Activated CD4-positive, alpha-beta T cell treated with anti-CD3 and anti-CD28 coated beads for 36 hours (primary cell): ENCODE data around the gene FUS. TPM values are rescaled to one million over a fixed set of nuclear protein-coding genes. Genes with fewer than 3 reads are reported as not detected.
"Not testable (repeated sequence)": the region's sequence is repeated elsewhere in the genome, so short reads cannot be mapped to it uniquely, and the experiment has no call there.

ENCODE experiments used
- ATAC-seq: fragments of 200-7000 bp; cut with Tn5 transposase; one replicate; pipeline ENCODE4 v1.10.0; 2021; ENCODE audit warnings: mild to moderate bottlenecking, moderate library complexity
- CTCF ChIA-PET: fragments of 350-600 bp; sonication (Branson Sonifier 250); formaldehyde crosslinking; loops from one replicate; lab custom pipeline; 2021; ENCODE audit warnings: antibody characterized with exemption; lab: Charles Lee
- POLR2A ChIA-PET: fragments of 350-600 bp; sonication (Branson Sonifier 250); formaldehyde crosslinking; loops from one replicate; lab custom pipeline; 2021; ENCODE audit warnings: antibody characterized with exemption, inconsistent platforms; lab: Charles Lee
- DNase-seq: peaks from one replicate; pipeline ENCODE4 v3.0.0-alpha.2; 2020
- H3K27ac Mint-ChIP-seq: one replicate; pipeline ENCODE4 v1.8.0; 2021; ENCODE audit warnings: mixed read lengths
- H3K27me3 Mint-ChIP-seq: one replicate; pipeline ENCODE4 v1.8.0; 2021; ENCODE audit warnings: mixed read lengths
- H3K36me3 Mint-ChIP-seq: one replicate; pipeline ENCODE4 v1.8.0; 2021; ENCODE audit warnings: low read depth, mixed read lengths
- H3K4me1 Mint-ChIP-seq: one replicate; pipeline ENCODE4 v1.8.0; 2021; ENCODE audit warnings: mixed read lengths
- H3K4me3 Mint-ChIP-seq: one replicate; pipeline ENCODE4 v1.8.0; 2021; ENCODE audit warnings: mild to moderate bottlenecking, moderate library complexity, mixed read lengths
- H3K9me3 Mint-ChIP-seq: one replicate; pipeline ENCODE4 v1.8.0; 2021; ENCODE audit warnings: low read depth, mixed read lengths
- intact Hi-C, 2 experiments: fragments of 100-400 bp; cut with DNase I in 1 of 2; cut with micrococcal nuclease in 1 of 2; formaldehyde crosslinking; loops; one replicate each; pipeline versions ENCODE4 v1.14.2 to v1.15.1; 2022 to 2024; cut with DNase I, micrococcal nuclease
- total RNA-seq, 2 experiments: library from RNA; stranded (reverse); gene quantifications; one replicate each; pipeline ENCODE4 v1.2.3, GENCODE V29; 2021

Gene FUS
- total RNA-seq, 2 experiments from 2014 or later, result 647 to 648 TPM

DNA sequence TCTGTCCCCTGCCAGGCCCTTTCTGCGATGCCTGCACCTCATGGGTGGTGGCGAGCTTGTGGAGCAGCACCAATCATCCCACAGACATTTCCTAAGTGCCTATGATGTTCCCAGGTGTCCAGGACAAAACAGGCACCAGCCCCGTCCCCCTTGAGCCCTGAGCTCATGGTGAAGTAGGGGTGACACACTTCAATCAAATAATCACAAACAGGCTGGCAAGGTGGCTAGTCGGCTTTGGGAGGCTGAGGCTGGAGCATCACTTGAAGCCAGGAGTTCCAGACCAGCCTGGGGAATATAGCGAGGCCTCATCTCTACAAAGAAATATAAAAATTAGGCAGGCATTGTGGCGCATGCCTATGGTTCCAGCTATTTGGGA lies 43.7 kb upstream of the FUS start:
- no peaks in the 10 kb centered on the region for H3K9me3 Mint-ChIP-seq
- no peak overlapping the region for H3K27ac Mint-ChIP-seq
- no peak for DNase-seq
- peaks cover 6% of the 10 kb centered on the region for H3K36me3 Mint-ChIP-seq
- CTCF ChIA-PET, result interaction anchor here (1.2 kb wide), 1 partner anchor 71 kb away, joined by 3 read pairs; no protein-coding TSS in a partner anchor
- no peak overlapping the region for H3K4me3 Mint-ChIP-seq
- intact Hi-C loops, result no loop called here
- H3K27me3 Mint-ChIP-seq, result no peaks in the 10 kb centered on the region
- peaks cover 2% of the 10 kb centered on the region for H3K4me1 Mint-ChIP-seq
- POLR2A ChIA-PET, result no interaction called here
- ATAC-seq, result no peak

DNA sequence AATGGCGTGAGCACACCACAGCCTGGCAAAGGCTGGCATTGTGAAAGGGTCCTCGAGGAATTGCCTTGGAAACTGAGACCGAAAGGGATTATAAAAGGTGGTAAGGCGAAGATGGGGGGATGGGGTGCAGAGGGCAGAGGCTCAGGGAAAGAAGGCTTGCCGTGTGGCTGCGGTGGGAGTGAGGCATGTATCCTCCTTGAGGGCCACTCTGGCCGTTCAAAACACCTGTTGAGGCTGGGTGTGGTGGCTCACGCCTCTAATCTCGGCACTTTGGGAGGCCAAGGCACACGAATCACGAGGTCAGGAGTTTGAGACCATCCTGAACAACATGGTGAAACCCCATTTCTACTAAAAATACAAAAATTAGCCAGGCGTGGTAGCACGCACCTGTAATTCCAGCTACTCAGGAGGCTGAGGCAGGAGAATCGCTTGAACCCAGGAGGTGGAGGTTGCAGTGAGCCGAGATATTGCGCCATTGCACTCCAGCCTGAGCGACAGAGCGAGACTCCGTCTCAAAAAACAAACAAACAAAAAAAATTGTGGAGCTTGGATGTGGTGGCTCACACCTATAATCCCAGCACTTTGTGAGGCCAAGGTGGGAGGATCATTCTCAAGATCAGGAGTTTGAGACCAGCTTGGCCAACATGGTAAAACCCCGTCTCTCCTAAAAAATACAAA lies 43.0 kb upstream of the FUS start:
- H3K4me1 Mint-ChIP-seq, ATAC-seq, H3K9me3 Mint-ChIP-seq, H3K27ac Mint-ChIP-seq, POLR2A ChIA-PET, intact Hi-C loops, H3K27me3 Mint-ChIP-seq, H3K4me3 Mint-ChIP-seq, DNase-seq, H3K36me3 Mint-ChIP-seq: not testable (repeated sequence)
- CTCF ChIA-PET, result interaction anchor here (1.0 to 1.2 kb wide), 2 partner anchors 72 to 105 kb away, joined by 3 read pairs; no protein-coding TSS in a partner anchor

DNA sequence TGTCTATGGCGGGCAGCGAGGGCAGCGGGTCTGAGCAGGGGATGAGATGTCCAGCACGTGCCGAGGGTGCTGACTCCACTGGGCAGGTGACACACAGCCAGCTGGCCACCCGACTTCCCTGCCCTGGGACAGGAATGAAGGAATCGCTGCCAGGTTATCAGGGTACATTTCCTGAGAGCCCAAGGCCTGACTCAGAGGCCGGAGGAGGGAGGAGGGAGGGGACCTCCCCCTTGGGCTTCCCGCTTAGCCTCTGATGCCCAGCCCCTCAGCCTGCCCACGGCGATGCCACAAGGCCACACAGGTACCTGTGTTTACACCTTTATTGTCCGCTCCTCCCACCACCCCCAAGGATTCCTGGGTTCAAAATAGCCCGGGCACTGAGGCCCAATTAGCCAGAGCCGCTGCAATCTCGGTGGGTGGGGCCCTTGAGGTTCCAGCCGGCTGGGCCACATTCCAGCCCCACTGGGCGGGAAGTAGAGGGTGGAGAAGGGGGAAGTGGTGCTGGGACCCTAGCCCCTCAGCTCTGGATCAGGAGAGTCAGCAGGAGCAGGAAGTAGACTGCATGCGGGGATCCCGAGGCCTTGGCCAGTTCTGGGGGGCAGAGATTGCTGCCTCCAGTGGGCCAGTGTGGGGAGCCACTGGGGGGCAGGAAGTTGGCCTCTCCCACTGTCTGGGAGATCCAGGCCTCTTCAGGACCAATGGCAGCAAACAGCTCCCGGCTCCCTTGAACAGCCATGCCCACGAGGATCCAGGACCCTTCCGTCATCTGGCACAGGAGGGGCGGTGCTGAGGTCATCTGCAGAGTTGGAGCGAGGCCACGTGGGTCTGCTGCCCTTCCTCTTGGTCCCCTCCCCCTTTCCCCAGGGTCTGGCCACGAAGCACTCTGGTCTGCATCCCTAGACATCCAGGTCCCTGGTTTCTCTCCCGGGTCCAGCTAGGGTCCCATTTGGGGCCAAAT lies 41.0 kb upstream of the FUS start:
- POLR2A ChIA-PET, result no interaction called here
- H3K9me3 Mint-ChIP-seq, result no peaks in the 10 kb centered on the region
- H3K4me1 Mint-ChIP-seq, result peaks cover 12% of the 10 kb centered on the region

DNA sequence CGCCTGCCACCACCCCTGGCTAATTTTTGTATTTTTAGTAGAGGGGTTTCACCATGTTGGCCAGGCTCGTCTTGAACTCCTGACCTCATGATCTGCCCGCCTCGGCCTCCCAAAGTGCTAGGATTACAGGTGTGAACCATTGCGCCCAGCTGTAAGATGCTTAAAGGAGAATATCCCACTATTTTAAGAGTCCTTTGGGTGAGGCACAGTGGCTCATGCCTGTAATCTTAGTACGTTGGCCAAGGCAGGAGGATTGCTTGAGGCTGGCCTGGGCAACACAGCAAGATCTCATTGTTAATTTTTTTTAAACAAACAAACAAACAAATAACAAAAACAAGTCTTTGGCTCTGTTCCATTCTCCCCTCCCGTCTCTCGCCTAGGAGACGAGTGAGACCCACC lies 38.9 kb upstream of the FUS start:
- not testable (repeated sequence) for ATAC-seq, H3K9me3 Mint-ChIP-seq, H3K27me3 Mint-ChIP-seq, H3K27ac Mint-ChIP-seq, DNase-seq, H3K4me3 Mint-ChIP-seq, H3K36me3 Mint-ChIP-seq
- ChIA-PET POLR2A (interaction anchor here (1.8 kb wide), 2 partner anchors 24 to 37 kb away, joined by 15 to 26 read pairs; partner anchors contain the start of gene KAT8), CTCF (interaction anchor here (1.9 to 2.2 kb wide), 5 partner anchors 17 to 68 kb away, joined by 10 to 23 read pairs (median 14); partner anchors contain the start of genes FUS, ZNF646 and ZNF668)
- intact Hi-C loops, result loop anchor here in 1 of 2 experiments (5.0 to 10.0 kb wide), 3 partner anchors 34 to 184 kb away; partner anchors contain the start of genes BCKDK and SETD1A
- H3K4me1 Mint-ChIP-seq, result peaks cover 12% of the 10 kb centered on the region

More for the DNA sequence above, 41.0 kb upstream of the FUS start:
- Mint-ChIP-seq H3K27me3 (no peaks in the 10 kb centered on the region), H3K27ac (no peak overlapping the region), H3K4me3 (no peak overlapping the region), H3K36me3 (no peaks in the 10 kb centered on the region)
- ATAC-seq (no peak), DNase-seq (no peak)
- intact Hi-C loops, result no loop called here
- CTCF ChIA-PET, result no interaction called here

DNA sequence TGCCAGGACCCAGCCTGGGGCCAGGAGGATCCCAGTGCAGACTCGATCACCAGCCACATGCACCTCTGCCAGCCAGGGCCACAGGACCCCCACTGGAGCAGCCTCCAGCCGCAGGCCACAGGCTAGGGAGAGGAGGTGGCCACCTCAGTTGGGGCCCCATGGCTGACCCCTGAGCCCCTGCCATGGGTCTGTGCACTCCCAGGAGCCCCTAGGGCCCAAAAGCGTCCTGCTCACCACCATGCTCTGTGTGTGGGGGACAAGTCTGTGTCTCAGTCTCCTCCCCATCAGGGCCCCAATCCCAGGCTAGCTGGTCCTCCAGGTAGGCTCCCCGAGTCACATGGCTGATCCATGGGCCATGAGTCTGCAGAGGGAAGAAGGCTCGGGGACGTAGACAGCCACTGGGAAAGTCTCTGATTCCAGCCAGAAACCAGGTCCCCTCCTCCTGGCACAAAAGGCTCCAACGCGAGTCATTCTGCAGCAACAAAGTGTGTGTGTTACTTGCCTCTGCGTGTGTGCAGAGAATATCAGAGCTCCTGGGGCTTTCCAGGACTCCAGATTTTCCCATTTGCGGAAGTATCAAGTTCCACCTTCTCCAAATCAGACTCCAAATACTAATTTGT lies 38.3 kb upstream of the FUS start:
- peaks cover 12% of the 10 kb centered on the region for H3K4me1 Mint-ChIP-seq
- peak; percentile 34 for DNase-seq

DNA sequence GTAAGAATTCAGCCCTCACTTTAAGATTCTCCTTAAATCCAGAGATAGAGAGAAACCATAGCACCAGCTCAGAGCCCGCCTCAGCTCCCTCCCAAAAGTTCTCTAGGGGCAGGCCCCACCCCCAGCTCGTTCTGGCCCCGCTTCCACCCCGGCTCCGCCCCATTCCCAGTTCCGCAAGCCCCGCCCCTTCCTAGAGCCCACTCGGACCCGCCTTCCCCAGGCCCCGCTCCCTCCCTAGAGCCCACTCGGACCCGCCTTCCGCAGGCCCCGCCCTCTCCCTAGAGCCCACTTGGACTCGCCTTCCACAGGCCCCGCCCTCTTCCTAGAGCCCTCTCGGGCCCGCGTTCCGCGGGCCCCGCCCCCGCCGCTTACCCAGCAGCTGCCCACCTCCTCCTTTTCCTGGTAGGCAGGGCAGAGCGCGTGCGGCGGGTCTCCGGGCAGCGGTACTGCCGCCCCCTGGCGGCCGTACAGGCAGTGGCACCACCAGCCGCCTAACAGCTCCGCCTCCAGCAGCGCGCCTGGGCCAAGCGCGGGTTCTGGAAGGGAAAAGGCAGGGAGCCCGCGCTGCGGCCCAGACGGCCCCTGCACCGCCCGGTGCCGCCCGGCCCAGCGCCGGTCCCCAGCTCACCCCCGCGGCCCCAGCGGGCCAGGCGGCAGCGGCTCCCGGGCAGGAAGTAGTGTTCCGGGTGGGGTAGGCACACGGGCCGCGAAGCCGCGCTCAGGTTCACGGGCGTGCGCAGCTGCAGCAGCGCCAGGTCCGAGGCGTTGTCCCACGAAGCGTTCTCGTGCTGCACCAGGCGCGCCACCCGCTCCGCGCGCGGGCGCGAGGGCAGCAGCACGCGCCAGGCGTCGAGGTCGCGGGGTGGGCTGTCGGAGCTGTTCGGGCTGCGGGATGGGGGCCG lies 37.6 kb upstream of the FUS start:
- ChIA-PET POLR2A (interaction anchor here (0.7 to 2.6 kb wide), 14 partner anchors 13 to 731 kb away, joined by 3 to 38 read pairs (median 4); partner anchors contain the start of genes FUS, HSD3B7, KAT8 and ZNF267), CTCF (interaction anchor here (0.6 to 4.0 kb wide), 38 partner anchors 9 to 731 kb away, joined by 3 to 37 read pairs (median 4); partner anchors contain the start of genes FBRS, FUS, HSD3B7 and KAT8)
- no peaks in the 10 kb centered on the region for H3K36me3 Mint-ChIP-seq
- H3K4me1 Mint-ChIP-seq, result peaks cover 12% of the 10 kb centered on the region
- no peaks in the 10 kb centered on the region for H3K9me3 Mint-ChIP-seq
- peak overlapping the region; percentile 80 for H3K27ac Mint-ChIP-seq
- peak overlapping the region; percentile 62 for H3K4me3 Mint-ChIP-seq
- H3K27me3 Mint-ChIP-seq, result no peaks in the 10 kb centered on the region
- DNase-seq (peak; percentile 100), ATAC-seq (peak; percentile 96)
- intact Hi-C loops, result loop anchor here (1.0 to 10.0 kb wide), 18 partner anchors 25 to 334 kb away; partner anchors contain the start of genes ARMC5 (in 2 of the 2), BCKDK (in 2 of the 2), KAT8 (in 2 of the 2) and SETD1A (in 2 of the 2)

More for the DNA sequence above, 38.3 kb upstream of the FUS start:
- intact Hi-C loops, result loop anchor here (1.0 to 10.0 kb wide), 18 partner anchors 24 to 335 kb away; partner anchors contain the start of genes ARMC5 (in 2 of the 2), BCKDK (in 2 of the 2), KAT8 (in 2 of the 2) and SETD1A (in 2 of the 2)
- Mint-ChIP-seq H3K27me3 (no peaks in the 10 kb centered on the region), H3K9me3 (no peaks in the 10 kb centered on the region), H3K4me3 (peak overlapping the region; percentile 62), H3K36me3 (no peaks in the 10 kb centered on the region), H3K27ac (peak overlapping the region; percentile 80)
- ATAC-seq, result no peak
- ChIA-PET POLR2A (interaction anchor here (0.7 to 2.6 kb wide), 13 partner anchors 12 to 732 kb away, joined by 3 to 38 read pairs (median 4); partner anchors contain the start of genes FUS, HSD3B7, KAT8 and ZNF267), CTCF (interaction anchor here (0.6 to 4.0 kb wide), 33 partner anchors 8 to 732 kb away, joined by 3 to 37 read pairs (median 4); partner anchors contain the start of genes FBRS, FUS, HSD3B7 and KAT8)

DNA sequence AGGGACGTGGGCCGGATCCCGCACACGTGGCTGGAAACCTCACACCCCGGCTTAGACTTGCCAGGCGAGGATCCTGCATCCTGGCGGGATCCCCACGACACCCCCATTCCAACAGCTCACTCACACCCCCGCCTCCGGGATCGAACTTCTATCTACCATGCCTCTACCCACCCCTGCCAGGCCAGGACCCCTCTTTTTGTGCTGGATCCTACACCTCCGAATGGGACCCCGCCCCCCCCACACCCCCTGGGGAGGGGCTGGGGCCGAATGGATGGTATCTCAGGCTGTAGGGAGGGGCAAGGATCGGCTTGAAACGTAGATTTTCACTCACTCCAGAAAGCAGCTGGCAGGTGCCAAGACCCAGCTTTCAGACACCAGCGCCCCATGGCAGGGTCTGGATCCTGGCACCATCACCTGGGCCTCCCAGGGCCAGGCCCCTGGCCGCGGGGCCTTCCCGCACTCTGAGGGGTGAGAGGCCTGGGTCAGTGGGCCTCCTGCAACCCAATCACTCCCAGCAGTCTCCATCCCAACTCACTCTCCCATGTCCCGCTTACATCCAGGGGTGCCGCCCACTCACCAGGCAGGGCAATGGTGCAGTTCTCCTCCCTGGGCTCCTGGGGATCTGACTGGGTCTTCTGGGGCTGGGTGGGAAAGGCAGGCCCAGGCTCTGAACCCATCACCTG lies 36.8 kb upstream of the FUS start:
- POLR2A ChIA-PET, result interaction anchor here (0.8 to 2.6 kb wide), 7 partner anchors 14 to 71 kb away, joined by 3 to 38 read pairs (median 6); partner anchors contain the start of genes FUS, KAT8, ZNF646 and ZNF668
- no peaks in the 10 kb centered on the region for H3K36me3 Mint-ChIP-seq
- H3K27ac Mint-ChIP-seq, result peak overlapping the region; percentile 65
- ATAC-seq, result no peak
- peak overlapping the region; percentile 21 for H3K4me3 Mint-ChIP-seq
- no peaks in the 10 kb centered on the region for H3K27me3 Mint-ChIP-seq
- peak; percentile 14 for DNase-seq
- peaks cover 12% of the 10 kb centered on the region for H3K4me1 Mint-ChIP-seq
- CTCF ChIA-PET, result interaction anchor here (0.6 to 4.0 kb wide), 27 partner anchors 10 to 730 kb away, joined by 3 to 37 read pairs (median 4); partner anchors contain the start of genes FBRS, FUS, HSD3B7 and KAT8
- intact Hi-C loops, result loop anchor here (2.0 to 10.0 kb wide), 4 partner anchors 34 to 186 kb away; partner anchors contain the start of genes BCKDK (in 2 of the 2) and SETD1A (in 1 of the 2)
- H3K9me3 Mint-ChIP-seq, result no peaks in the 10 kb centered on the region

DNA sequence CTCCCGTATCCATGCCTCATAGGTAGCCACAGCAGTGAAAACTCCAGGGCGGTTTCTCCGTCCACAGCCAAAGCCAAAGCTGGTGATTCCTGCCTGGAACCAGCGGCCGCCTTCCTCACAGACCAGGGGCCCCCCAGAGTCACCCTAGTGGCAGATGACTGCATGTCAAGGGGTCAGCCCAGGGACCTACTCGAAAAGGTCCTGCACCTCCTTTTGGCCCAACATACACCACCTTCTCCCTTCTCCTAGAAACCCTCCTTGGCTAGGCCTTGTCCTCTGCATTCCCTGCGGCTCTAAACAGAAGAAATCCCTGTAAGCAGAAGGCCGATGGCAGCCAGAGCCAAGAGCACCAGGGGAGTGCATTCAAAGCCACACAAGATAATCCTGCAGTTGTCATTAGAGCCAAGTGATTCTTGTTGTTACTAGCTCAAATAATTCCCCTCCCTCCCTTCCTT lies 36.2 kb upstream of the FUS start:
- no peak for ATAC-seq
- Mint-ChIP-seq H3K4me1 (peaks cover 12% of the 10 kb centered on the region), H3K27me3 (no peaks in the 10 kb centered on the region), H3K36me3 (no peaks in the 10 kb centered on the region), H3K9me3 (no peaks in the 10 kb centered on the region), H3K4me3 (peak overlapping the region; percentile 21), H3K27ac (peak overlapping the region; percentile 65)
- CTCF ChIA-PET, result interaction anchor here (0.6 to 4.0 kb wide), 4 partner anchors 15 to 189 kb away, joined by 3 to 37 read pairs (median 3); no protein-coding TSS in a partner anchor
- POLR2A ChIA-PET, result interaction anchor here (2.6 kb wide), 1 partner anchor 36 kb away, joined by 38 read pairs; the partner anchor contains the start of gene FUS
- intact Hi-C loops, result loop anchor here (2.0 to 10.0 kb wide), 4 partner anchors 35 to 186 kb away; partner anchors contain the start of genes BCKDK (in 2 of the 2) and SETD1A (in 1 of the 2)
- DNase-seq, result no peak

DNA sequence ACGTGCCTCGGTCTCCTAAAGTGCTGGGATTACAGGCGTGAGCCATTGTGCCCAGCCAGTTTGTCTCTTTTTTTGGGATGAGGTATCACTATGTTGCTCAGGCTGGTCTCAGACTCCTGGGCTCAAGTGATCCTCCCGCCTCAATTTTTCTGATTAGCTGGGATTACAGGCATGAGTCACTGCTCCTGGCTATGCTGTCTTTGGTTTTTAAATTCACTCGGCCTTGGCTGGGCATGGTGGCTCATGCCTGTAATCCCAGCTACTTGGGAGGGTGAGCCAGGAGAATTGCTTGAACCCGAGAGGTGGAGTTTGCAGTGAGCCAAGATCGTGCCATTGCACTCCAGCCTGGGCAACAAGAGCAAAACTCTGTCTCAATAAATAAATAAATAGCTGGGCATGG lies 35.5 kb upstream of the FUS start:
- H3K9me3 Mint-ChIP-seq, H3K27me3 Mint-ChIP-seq, H3K36me3 Mint-ChIP-seq, DNase-seq, ATAC-seq, H3K27ac Mint-ChIP-seq, POLR2A ChIA-PET: not testable (repeated sequence)
- intact Hi-C loops, result loop anchor here in 1 of 2 experiments (5.0 to 10.0 kb wide), 3 partner anchors 37 to 187 kb away; partner anchors contain the start of genes BCKDK and SETD1A
- peak overlapping the region; percentile 12 for H3K4me3 Mint-ChIP-seq
- peaks cover 12% of the 10 kb centered on the region for H3K4me1 Mint-ChIP-seq
- CTCF ChIA-PET, result interaction anchor here (1.1 to 4.0 kb wide), 2 partner anchors 14 to 190 kb away, joined by 3 to 37 read pairs; no protein-coding TSS in a partner anchor
